B cell (primary cell): ENCODE data around the gene PITPNM3. TPM values are rescaled to one million over a fixed set of nuclear protein-coding genes. Genes with fewer than 3 reads are reported as not detected.

Experiments
- ATAC-seq: fragments of 200-7000 bp; cut with Tn5 transposase; one replicate; pipeline ENCODE4 v1.10.0; 2021; ENCODE audit warnings: low read depth, mild to moderate bottlenecking, moderate number of reproducible peaks, moderate library complexity
- CTCF ChIA-PET: fragments of 350-600 bp; sonication (Branson Sonifier 250); formaldehyde crosslinking; loops from one replicate; lab custom pipeline; 2021; ENCODE audit warnings: antibody characterized with exemption, inconsistent platforms; lab: Charles Lee
- POLR2A ChIA-PET: fragments of 350-600 bp; sonication (Branson Sonifier 250); formaldehyde crosslinking; loops from one replicate; lab custom pipeline; 2021; ENCODE audit warnings: antibody characterized with exemption; lab: Charles Lee
- DNase-seq: peaks from one replicate; pipeline ENCODE4 v3.0.0; 2013
- H2AFZ ChIP-seq: 2 replicates; pipeline ENCODE4 v1.6.1; 2012; ENCODE audit warnings: mild to moderate bottlenecking, low read depth, low read length; ENCODE audit not compliant: insufficient read depth, poor library complexity, severe bottlenecking
- H3K27ac ChIP-seq, 2 donors: 1 replicate in 1 of 2; 2 replicates in 1 of 2; pipeline ENCODE4 v1.5.1; 2012 to 2013; ENCODE audit warnings: low read length in 2 of 2, mild to moderate bottlenecking in 2 of 2, moderate library complexity in 1 of 2
- H3K27me3 ChIP-seq, 4 experiments: fragments of 200-600 bp in 1 of 4; sonication (generic) in 1 of 4; replicated peaks in 1 of 4; 1 replicate in 2 of 4; 2 replicates in 2 of 4; pipeline versions ENCODE4 v1.6.1 to v1.7.0; 2013 to 2016; ENCODE audit warnings: low read length in 3 of 4, mild to moderate bottlenecking in 2 of 4, mixed read lengths in 1 of 4, moderate library complexity in 1 of 4; ENCODE audit not compliant: insufficient read depth in 4 of 4, control insufficient read depth in 3 of 4; ENCODE audit errors: control extremely low read depth in 1 of 4
- H3K36me3 ChIP-seq, 2 experiments: replicated peaks in 1 of 2; 1 replicate in 1 of 2; 2 replicates in 1 of 2; pipeline versions ENCODE4 v1.6.1 to v1.7.1; 2013; ENCODE audit warnings: low read length in 1 of 2; ENCODE audit not compliant: insufficient read depth in 2 of 2, control insufficient read depth in 1 of 2; ENCODE audit errors: control extremely low read depth in 1 of 2, extremely low read depth in 1 of 2
- H3K4me1 ChIP-seq, 2 donors: fragments of 200-600 bp in 1 of 2; sonication (generic) in 1 of 2; 1 replicate in 1 of 2; 2 replicates in 1 of 2; pipeline versions ENCODE4 v1.5.1 to v1.6.1; 2013 to 2017; ENCODE audit warnings: low read length in 2 of 2; ENCODE audit not compliant: control insufficient read depth in 2 of 2, insufficient read depth in 2 of 2
- H3K4me2 ChIP-seq: replicated peaks from 2 replicates; pipeline ENCODE3; 2012; ENCODE audit warnings: mild to moderate bottlenecking, low read depth, low read length; ENCODE audit not compliant: poor library complexity, severe bottlenecking
- H3K4me3 ChIP-seq, 5 experiments: fragments of 200-600 bp in 1 of 5; sonication (generic) in 1 of 5; 1 replicate in 3 of 5; 2 replicates in 2 of 5; pipeline versions ENCODE4 v1.5.1 to v1.7.0; 2011 to 2016; ENCODE audit warnings: low read length in 4 of 5, mild to moderate bottlenecking in 4 of 5, low read depth in 2 of 5, control low read depth in 1 of 5, moderate library complexity in 1 of 5; ENCODE audit not compliant: insufficient read depth in 1 of 5; ENCODE audit errors: control extremely low read depth in 1 of 5, extremely low read depth in 1 of 5
- H3K79me2 ChIP-seq: fragments of 200-600 bp; sonication (generic); one replicate; pipeline ENCODE4 v1.6.0; 2016; ENCODE audit warnings: low read length; ENCODE audit not compliant: control insufficient read depth, insufficient read depth
- H3K9ac ChIP-seq: fragments of 200-600 bp; sonication (generic); 2 replicates; pipeline ENCODE4 v1.6.1; 2017; ENCODE audit warnings: mild to moderate bottlenecking, low read length, moderate library complexity
- H3K9me3 ChIP-seq, 3 donors: one replicate each; pipeline versions ENCODE4 v1.6.1 to v1.7.1; 2013; ENCODE audit warnings: low read length in 2 of 3; ENCODE audit not compliant: control insufficient read depth in 2 of 3, insufficient read depth in 1 of 3; ENCODE audit errors: control extremely low read depth in 1 of 3
- H4K20me1 ChIP-seq: 2 replicates; pipeline ENCODE4 v1.6.0; 2012; ENCODE audit warnings: mild to moderate bottlenecking, low read length; ENCODE audit not compliant: insufficient read depth, control insufficient read depth, poor library complexity, severe bottlenecking
- H3K27ac Mint-ChIP-seq: one replicate; pipeline ENCODE4 v1.8.0; 2021; ENCODE audit warnings: mixed read lengths
- H3K27me3 Mint-ChIP-seq: one replicate; pipeline ENCODE4 v1.8.0; 2021; ENCODE audit warnings: mixed read lengths
- H3K4me1 Mint-ChIP-seq: one replicate; pipeline ENCODE4 v1.8.0; 2021; ENCODE audit warnings: mixed read lengths
- H3K4me3 Mint-ChIP-seq: one replicate; pipeline ENCODE4 v1.8.0; 2021; ENCODE audit warnings: mixed read lengths
- H3K9me3 Mint-ChIP-seq: one replicate; pipeline ENCODE4 v1.8.0; 2022; ENCODE audit warnings: mixed read lengths; ENCODE audit not compliant: insufficient read depth
- EZH2 ChIP-seq: IDR thresholded peaks from 2 replicates; pipeline ENCODE4 v1.6.1; 2012; ENCODE audit warnings: borderline replicate concordance, low read depth, mild to moderate bottlenecking, moderate library complexity, low read length; ENCODE audit not compliant: insufficient read depth, poor library complexity, severe bottlenecking
- WGBS: methylation state at CpG from one replicate; pipeline ENCODE4 v1.1.5; 2013; ENCODE audit warnings: missing lambda C conversion rate; ENCODE audit not compliant: insufficient coverage; 5-methylcytosine and 5-hydroxymethylcytosine counted together
- intact Hi-C: fragments of 100-400 bp; cut with micrococcal nuclease; formaldehyde crosslinking; loops from one replicate; pipeline ENCODE4 v1.10.0; 2022
- polyA plus RNA-seq: library from polyadenylated mRNA; depleted of rRNA; stranded (reverse); fragments of >200 nt; gene quantifications from 2 replicates; pipeline ENCODE4 v1.2.3, GENCODE V29; 2012
- total RNA-seq, 2 donors: library from RNA; stranded (reverse); fragments of 120-200 nt in 1 of 2; gene quantifications; 1 replicate in 1 of 2; 2 replicates in 1 of 2; pipeline versions ENCODE4 v1.2.3 to v1.2.4, GENCODE V29; 2013 to 2022
- TF ChIP-seq, protein P1 (sequence below): fragments of 200-600 bp; IDR thresholded peaks from one replicate; pipeline ENCODE4 v1.8.0; 2022; ENCODE audit warnings: antibody characterized with exemption, mild to moderate bottlenecking

Gene PITPNM3
- total and polyA plus RNA-seq, 2 donors (not counting 1 experiment from before 2014, with no cell fraction given) = 0.31 to 0.49 TPM

DNA sequence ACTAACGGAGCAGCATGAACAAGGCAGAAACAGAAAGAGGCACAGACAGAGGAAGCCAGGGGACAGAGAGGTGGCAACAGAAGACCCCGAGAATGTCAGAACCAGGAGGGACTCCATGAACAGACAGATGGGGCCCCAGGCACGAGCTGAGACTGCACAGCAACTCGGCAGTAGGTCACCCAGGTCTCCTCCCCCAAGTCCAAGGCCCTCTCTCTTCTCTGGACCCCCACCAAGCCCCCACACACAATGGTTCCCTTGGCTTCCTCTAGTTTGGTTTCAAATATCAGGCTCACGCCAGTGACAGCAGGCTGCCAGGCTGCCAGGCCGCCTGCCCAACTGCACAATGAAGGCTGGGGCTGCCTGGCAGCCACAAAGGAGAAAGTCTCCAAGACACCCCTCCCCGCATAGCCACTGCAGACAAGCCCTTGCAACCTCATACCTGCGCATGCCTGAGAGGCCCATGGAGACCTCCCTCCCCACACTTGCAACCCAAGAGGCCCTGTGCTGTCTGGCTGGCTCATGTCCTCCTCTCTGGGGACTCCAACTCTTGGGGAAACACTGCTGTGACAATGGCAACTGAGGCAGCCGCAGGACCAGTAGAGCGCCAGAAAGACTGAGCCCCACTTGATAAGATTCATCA, 57.3 kb downstream of the PITPNM3 start:
- no peaks in the 10 kb centered on the region for H3K9me3 ChIP-seq
- H3K27me3 ChIP-seq = no peaks in the 10 kb centered on the region
- no peak for DNase-seq
- CTCF ChIA-PET = no interaction called here
- POLR2A ChIA-PET = no interaction called here
- H3K4me2 ChIP-seq = no peak overlapping the region
- no peak for TF ChIP-seq EZH2
- TF ChIP-seq, protein P1, sequence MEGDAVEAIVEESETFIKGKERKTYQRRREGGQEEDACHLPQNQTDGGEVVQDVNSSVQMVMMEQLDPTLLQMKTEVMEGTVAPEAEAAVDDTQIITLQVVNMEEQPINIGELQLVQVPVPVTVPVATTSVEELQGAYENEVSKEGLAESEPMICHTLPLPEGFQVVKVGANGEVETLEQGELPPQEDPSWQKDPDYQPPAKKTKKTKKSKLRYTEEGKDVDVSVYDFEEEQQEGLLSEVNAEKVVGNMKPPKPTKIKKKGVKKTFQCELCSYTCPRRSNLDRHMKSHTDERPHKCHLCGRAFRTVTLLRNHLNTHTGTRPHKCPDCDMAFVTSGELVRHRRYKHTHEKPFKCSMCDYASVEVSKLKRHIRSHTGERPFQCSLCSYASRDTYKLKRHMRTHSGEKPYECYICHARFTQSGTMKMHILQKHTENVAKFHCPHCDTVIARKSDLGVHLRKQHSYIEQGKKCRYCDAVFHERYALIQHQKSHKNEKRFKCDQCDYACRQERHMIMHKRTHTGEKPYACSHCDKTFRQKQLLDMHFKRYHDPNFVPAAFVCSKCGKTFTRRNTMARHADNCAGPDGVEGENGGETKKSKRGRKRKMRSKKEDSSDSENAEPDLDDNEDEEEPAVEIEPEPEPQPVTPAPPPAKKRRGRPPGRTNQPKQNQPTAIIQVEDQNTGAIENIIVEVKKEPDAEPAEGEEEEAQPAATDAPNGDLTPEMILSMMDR = no peak
- H3K27ac ChIP-seq = no peak overlapping the region
- peaks cover 27% of the 10 kb centered on the region for H3K4me1 Mint-ChIP-seq
- 92% methylated on average over 8 of the region's 10 CpGs for WGBS
- H4K20me1 ChIP-seq = no peaks in the 10 kb centered on the region
- H3K79me2 ChIP-seq = no peaks in the 10 kb centered on the region
- peaks cover 24% of the 10 kb centered on the region in 2 donors for H3K4me1 ChIP-seq
- H3K27ac Mint-ChIP-seq = no peak overlapping the region
- no peaks in the 10 kb centered on the region for H3K36me3 ChIP-seq
- peaks cover 10% of the 10 kb centered on the region for H3K27me3 Mint-ChIP-seq
- H3K4me3 ChIP-seq = no peak overlapping the region
- no peak overlapping the region for H3K9ac ChIP-seq
- no peak overlapping the region for H2AFZ ChIP-seq
- H3K4me3 Mint-ChIP-seq = no peak overlapping the region
- intact Hi-C loops = no loop called here
- no peak for ATAC-seq
- no peaks in the 10 kb centered on the region for H3K9me3 Mint-ChIP-seq

DNA sequence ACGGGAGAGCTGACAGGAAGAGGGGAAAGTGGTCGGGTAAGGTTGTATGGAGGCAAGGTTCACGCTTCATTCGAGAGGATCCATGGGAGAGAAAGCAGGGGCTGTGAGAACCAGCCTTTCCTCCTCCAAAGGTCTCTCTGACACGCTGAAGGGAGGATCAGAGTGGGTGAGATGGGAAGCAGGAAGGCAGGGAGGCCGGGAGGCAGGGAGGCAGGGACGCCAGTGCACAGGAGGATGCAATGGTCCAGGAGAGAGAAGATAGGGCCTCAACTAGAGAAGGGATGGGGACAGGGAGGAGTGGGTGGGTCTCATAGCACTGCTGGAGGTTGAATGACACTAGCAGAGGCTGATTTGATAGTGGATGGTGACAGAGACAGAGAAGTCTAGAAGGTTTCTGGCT, 58.0 kb downstream of the PITPNM3 start:
- 86% methylated on average over 7 of the region's 7 CpGs for WGBS
- CTCF ChIA-PET = no interaction called here
- peaks cover 27% of the 10 kb centered on the region for H3K4me1 Mint-ChIP-seq
- Histone ChIP-seq H2AFZ (no peak overlapping the region), H3K4me2 (no peak overlapping the region), H3K27ac (no peak overlapping the region), H3K27me3 (no peaks in the 10 kb centered on the region), H3K9ac (no peak overlapping the region), H3K4me3 (no peak overlapping the region), H4K20me1 (no peaks in the 10 kb centered on the region), H3K4me1 (peaks cover 24% of the 10 kb centered on the region in 2 donors), H3K9me3 (no peaks in the 10 kb centered on the region), H3K36me3 (no peaks in the 10 kb centered on the region), H3K79me2 (no peaks in the 10 kb centered on the region)
- DNase-seq = no peak
- no peak overlapping the region for H3K4me3 Mint-ChIP-seq
- no peak for ATAC-seq
- no peaks in the 10 kb centered on the region for H3K9me3 Mint-ChIP-seq
- POLR2A ChIA-PET = no interaction called here
- H3K27me3 Mint-ChIP-seq = peaks cover 10% of the 10 kb centered on the region
- H3K27ac Mint-ChIP-seq = no peak overlapping the region
- intact Hi-C loops = no loop called here
- TF ChIP-seq, protein P1 = no peak
- TF ChIP-seq EZH2 = no peak
